ENCODE data around the gene TMEM191C.
A peak's percentile ranks its signal among the peaks of the same experiment; 100 is the strongest.
"Not testable (repeated sequence)": the region's sequence is repeated elsewhere in the genome, so short reads cannot be mapped to it uniquely, and the experiment has no call there.

Gene TMEM191C

DNA sequence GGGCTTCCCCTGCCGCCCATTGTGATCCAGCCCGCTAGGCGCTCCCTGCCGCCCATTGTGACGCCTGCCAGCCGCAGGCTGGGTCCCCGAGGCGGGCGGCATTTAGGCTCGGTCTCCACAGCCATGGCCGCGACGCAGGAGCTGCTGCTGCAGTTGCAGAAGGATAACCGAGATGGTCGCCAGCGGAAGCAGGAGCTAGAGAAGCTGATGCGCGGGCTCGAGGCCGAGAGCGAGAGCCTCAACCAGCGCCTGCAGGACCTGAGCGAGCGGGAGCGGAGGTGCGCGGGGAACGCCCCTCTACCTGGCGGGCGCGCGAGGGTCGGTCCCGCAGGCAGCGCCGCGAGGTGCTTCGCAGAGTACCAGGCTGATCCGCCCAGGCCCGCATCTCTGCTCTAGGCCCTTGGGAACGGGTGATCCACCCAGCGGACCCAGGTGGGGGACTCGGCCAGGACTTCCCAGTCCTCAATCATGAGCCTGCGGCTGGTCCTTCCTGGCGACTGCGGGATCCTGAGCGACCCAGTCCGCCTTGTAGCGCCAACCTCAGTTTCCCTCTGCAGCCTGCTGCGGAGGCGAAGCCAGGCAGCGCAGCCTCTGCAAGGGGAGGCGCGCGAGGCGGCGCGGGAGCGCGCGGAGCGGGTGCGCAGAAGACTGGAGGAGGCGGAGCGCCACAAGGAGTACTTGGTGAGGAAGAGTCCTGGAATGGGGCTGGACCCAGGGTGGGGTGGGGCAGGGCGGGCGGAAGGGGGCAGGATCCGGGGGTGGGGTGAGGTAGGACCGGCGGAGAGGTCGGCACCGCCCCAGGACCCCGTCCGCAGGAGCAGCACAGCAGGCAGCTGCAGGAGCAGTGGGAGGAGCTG lies at the start of gene TMEM191C:
Gene TMEM191C, plus strand, starts transcription at position 51 of the 857 bp plus-strand sequence. Its CDS starts 73 bp downstream, at position 124.
- not testable (repeated sequence) for DNase-seq (ENCODE audit: low read depth in 1 of 2, low spot score in 1 of 2)

DNA sequence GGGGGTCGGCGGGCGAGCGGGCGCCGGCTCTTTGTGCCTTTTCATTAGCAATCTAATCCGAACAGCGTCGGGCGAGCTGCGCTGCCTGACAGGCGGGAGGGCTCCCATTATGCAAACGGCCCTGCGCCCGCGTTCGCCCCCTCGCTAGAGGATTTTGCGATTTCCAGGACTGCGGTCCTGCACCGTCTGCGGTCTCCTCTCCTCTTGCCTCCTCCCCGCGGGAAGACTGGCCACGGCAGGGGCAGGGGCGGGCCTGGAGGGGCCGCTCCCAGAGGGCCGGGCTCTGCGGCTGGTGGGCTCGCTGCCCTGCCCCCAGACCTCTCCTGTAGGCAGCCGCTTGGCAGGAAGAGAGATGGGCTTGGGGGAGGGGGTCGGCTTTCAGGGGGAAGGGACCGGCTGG lies 49.3 kb upstream of the TMEM191C start:
- peak in 1 of 2 donors; percentile 4 for DNase-seq (ENCODE audit: low read depth in 1 of 2, low spot score in 1 of 2)

DNA sequence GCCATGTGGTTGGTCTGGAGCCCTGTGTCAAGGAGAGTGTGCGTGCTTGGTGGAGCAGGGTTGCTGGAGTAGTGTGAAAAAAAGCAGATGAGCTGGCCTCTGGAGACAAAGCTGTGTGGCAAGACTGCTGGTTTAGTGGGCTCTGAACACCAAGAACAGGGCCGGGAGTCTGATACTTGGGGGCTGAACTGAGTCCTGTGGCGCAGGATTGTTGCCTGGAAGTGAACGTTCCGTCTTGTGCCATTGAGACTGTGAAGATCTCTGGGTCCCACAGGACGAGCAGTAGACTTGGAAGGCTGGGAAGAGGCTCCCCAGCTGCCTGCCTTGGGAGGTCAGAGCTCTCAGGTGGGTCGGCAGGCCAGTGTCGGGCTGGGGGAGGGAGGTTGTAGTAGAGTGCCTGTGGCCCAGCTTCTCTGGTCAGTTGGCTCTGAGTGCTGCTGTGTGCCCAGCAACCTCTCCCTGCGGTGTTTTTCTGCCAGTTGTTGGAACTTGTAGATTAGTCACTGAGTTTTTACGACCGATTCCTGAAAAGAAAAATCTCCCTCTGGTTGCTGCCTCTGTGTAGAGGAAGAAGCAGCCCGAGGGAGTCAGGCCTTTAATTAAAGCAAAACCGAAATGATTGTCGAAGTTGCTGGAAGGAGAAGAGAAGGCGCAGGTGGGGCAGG lies 48.1 kb upstream of the TMEM191C start:
- DNase-seq (ENCODE audit: low read depth in 1 of 2, low spot score in 1 of 2) = not testable (repeated sequence)

DNA sequence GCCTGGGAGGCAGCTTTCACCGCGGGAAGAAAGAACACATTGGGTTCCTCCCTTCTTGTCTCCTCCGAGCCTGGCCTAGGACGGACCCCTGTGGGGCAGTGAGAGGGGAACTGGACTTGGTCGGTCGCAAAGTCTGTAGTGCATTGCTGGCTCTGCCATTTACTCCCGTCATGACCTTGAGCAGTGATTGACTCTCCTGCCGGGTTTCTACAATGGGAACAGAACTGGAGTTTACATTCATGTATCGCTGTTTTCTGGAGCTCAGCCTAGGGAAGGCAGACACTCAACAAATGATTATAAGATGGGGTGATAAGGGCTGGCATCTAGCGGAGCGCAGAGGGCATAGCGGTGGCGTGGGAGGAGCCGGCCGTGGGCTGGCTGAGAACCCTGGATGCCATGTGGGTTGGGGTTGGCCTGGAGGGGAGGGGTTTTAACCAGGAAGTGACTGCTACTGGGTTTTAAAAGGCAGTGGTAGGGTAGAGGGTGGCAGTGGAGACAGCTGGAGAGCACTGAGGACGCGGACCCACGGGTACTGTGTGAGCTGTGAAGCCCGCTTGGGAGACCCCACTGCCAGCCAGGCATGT lies 46.9 kb upstream of the TMEM191C start:
- DNase-seq (ENCODE audit: low read depth in 1 of 2, low spot score in 1 of 2) = not testable (repeated sequence)

DNA sequence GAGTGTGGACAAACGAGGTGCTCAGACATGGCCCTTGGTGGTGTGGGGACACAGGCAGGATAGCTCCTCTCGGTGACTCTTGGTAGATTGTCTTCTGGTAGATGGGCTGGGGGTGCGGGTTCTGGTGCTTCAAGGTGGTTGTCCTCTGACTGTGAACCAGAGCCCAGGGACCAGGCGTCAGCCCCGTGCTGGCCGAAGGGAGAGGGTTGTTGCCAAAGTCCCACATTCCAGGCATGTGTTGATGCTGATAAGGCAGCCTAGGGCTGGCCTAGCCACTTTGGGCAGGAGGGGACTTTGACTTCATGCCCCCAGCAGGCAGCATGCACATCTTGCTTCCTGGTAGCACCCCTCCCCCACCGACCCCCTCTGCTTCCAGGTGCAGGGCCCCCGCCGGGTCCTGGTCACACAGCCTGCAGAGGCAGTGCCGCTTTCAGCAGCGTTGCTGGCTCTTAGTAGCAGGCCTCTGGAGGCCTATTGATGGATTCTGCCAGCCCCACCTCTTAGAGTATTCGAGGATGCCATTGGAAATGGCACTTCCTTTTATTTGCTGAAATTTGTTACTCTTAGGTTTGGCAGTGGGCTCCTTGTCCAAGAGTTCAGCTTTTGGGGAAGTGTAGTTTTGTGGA lies 43.0 kb upstream of the TMEM191C start:
- not testable (repeated sequence) for DNase-seq (ENCODE audit: low read depth in 1 of 2, low spot score in 1 of 2)

DNA sequence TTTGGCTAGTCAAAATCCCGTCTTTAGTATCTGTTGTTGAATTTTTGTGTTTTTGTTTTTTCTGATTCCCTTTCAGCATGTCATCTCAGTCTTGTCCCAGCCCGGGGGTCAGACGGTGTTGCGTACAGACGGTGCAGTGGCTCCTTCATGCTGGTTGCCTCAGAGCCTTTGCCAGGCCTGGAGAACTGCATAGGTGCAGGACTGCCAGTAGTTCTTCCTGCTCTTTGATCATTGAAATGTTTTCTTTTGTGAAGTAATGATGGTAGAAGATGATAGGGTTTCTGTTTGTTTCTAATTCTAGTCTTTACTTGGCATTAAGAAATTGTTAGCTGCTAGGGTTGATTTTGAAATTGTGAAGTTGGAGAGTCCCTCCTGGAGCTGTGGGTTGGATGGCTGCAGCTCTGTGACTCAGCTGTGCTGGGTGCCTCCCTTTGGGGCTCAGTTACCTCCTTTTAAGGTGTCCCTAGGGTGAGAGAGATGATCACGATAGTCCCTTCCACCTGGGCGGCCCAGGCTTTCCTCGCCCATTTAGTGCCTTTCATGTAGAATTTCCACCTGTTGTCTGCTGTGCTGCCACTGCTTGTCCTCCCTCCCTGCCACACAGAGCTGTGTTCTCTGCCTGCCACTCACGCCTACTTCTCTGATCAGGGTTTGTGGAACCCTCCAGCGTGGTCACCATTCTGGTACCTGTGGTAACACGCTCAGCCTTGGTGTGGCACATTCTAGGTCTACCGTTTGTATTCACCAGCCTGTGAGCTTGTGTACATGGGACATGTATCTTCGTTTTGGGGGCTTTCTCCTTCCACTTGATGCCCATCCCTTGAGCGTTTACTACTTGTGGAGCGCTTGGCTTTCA lies 32.6 kb upstream of the TMEM191C start:
- not testable (repeated sequence) for DNase-seq (ENCODE audit: low read depth in 1 of 2, low spot score in 1 of 2)

DNA sequence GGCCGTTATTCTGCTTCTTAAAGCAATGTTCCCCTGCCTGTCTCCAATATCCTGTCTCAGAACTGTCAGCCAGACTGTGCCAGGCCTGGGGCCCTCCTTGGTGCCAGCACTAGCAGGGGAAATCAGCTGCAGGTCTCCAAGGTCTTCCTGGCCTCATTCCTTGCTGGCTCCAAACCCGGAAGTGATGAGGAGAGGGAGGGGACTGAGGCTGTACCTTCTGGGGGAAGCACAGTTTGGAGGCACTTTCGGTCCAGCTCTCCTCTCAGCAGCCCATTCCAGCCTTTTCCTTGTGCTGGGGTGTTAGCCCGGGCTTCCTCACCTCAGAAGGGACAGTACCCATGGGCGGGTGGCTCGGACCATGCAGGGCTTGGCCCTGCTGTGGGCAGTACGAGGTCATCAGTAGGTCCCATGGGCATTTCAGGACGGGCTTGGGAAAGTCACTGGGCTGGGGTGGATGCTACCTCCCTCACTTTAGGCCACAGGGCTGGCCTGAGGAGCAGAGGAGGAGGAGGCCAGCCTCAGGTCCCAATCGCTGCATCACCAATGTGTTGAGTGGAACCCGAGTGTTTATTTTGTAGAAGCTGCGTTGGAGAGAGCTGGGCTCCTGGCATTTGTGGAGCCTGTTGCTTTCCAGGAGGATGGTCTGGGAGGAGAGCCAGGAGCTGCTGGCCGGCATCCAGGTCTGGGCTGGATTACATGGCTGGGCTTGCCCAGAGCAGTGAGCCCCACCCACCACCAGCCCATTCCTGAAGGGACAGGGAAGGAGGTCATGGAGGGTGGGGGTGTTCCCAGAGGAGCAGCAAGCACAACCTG lies 31.0 kb upstream of the TMEM191C start:
- DNase-seq (ENCODE audit: low read depth in 1 of 2, low spot score in 1 of 2) = not testable (repeated sequence)

DNA sequence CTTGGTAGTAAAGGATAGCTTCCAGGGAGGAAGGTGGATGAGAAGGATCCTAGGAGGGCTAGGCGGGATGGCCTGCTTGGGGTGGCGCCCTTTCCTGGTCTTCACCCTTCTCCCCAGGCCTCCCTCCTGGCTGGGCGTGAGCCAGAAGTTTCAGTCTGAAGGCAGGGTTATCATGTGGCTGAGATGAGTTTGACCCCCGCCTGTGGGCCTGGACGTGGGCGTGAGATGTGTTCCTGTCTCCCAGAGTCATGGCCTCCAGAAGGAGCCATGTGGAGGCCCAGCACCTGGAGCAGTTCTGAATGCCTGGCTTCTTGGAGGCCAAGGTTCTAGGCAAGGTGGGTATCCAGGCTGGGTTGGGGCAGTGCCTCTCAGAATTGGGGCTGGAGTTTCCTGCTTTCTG lies 29.2 kb upstream of the TMEM191C start:
- not testable (repeated sequence) for DNase-seq (ENCODE audit: low read depth in 1 of 2, low spot score in 1 of 2)

DNA sequence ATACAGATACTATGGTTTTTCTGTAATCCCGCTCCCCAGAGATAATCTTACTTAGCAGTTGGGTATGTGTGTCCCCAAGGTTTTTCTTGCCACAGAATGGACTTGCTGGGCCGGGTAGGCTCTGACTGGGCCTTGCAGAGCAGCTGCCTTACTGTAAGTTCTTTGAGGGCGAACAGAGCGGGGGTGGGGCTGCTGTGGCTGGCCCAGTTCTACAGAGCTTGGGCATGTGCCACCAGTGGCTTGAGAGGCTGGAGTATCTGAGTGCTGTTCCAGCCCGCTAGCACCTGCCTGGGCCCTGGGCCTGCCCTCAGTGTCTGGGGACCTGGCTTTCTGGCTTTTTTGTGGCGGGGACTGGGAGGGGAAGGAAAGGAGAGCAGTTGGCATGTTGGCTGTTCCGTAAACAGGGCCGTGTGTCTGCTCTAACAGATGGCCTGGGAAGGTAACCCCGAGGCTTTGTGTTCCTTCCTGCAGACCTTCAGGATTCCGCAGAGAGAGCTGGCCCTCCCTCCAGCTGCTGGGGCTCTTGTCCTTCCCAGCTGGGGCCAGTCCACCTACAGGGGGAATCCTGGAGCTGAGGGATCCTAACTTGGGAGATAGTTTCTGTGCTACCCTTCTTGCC lies 27.1 kb upstream of the TMEM191C start:
- not testable (repeated sequence) for DNase-seq (ENCODE audit: low read depth in 1 of 2, low spot score in 1 of 2)

DNA sequence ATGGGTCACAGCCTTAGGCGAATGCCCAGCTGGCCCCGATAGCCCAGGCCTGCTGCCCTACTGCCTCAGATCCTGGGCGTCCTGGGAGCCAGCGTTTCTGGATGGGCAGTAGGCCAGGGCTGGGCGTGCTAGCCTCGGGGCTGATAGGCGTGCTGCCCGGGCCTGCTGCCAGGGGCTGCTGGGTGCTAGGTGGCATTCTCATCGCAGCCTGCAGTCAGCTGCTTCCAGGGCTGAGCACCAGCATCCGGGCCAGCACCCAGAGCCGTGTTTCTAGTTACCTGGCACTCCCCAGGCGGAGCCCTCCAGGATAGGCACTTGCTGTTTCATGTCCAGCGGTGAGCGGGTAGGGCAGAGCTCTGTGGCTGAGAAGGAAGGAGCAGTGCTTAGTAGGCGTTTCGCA lies 26.5 kb upstream of the TMEM191C start:
- not testable (repeated sequence) for DNase-seq (ENCODE audit: low read depth in 1 of 2, low spot score in 1 of 2)

DNA sequence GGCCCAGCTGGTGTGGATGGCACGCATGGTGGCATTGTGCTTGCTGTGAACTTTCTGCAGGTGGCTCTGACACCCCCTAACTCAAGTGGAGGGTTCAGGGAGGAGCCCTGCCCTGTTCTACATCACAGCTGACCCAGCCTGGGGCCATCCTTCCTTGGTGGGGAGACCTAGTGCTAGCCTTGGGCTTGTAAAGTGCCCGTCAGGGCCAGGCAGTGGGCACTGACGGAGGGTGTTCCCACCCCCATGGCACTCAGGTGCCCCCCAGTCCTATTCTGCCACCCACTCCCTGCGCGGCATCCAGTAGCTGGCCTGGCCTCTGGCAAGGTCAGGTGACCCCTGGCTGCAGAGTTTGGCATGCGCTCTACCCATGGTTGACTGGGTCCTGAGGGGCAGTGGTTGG lies 26.0 kb upstream of the TMEM191C start:
- not testable (repeated sequence) for DNase-seq (ENCODE audit: low read depth in 1 of 2, low spot score in 1 of 2)

DNA sequence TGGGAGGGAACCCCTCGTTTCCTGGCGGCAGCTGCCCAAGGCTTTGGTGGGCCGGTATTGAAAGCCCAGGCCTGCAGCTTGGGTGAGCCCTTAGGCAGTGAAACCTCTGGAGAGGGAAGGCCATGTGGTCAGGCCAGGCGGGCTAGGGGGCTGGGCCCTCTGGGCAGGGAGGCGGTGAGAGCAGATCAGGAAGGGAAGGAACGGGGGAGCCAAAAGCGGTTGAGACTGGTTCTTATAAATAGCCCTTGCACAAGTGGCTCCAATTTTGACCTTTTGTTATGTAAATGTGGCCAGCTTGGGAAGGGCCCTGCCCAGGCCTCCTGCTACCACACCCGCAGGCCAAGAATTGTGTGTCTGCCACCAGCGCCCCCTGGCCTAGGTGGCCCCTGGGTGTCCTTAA lies 25.1 kb upstream of the TMEM191C start:
- not testable (repeated sequence) for DNase-seq (ENCODE audit: low read depth in 1 of 2, low spot score in 1 of 2)

DNA sequence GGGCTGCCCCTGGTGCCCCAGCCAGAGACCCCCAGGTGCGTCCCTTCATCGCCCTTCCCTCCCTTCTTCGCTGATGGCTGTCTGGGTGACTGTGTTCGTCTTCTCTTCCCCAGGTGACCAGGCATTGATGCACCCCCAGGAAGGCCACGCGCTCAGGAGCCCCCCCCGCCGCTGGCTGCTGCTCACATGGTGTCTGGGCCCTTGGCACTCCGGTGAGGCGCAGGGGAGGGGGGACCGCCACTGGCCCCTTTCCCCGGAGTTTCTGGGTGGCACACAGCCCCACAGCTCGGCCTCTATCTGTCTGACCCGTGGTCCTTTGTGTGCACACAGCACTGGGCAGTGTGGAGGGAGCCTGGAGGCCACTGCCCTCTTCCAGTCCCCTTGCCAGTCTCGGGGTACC lies 24.5 kb upstream of the TMEM191C start:
- DNase-seq (ENCODE audit: low read depth in 1 of 2, low spot score in 1 of 2) = not testable (repeated sequence)

DNA sequence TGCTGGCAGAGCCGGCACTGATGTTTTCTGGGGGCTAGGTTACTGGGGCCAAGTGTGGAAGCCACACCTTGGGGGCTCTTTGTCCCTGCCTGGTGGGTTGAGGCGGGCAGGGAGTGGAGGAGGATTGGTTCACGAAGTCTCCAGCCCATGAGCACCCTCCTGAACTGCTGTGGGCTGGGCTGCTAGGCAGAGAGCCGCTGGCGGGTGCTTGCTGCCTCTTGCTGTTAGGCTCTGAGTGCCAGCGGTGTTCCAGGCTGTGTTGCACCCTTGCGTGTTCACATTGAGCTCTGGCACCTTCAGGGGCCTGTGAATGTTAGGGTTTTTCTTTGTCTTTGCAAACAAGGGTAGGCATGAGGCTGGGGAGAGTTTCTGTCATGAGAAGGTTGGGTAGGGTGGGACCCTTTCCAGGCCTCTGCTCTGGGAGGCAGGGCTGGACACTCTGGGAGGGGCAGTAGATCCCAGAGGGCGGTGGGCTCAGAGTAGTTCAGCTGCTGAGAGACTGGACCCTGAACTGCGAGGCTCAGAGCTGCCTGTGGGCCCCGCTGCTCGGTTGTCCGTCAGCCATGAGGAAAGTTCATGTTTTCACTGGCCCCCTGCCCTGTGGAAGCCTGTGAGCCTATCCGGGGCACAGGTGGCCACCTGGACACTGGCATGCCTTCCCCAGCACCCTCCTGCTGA lies 24.0 kb upstream of the TMEM191C start:
- DNase-seq (ENCODE audit: low read depth in 1 of 2, low spot score in 1 of 2) = no peak

DNA sequence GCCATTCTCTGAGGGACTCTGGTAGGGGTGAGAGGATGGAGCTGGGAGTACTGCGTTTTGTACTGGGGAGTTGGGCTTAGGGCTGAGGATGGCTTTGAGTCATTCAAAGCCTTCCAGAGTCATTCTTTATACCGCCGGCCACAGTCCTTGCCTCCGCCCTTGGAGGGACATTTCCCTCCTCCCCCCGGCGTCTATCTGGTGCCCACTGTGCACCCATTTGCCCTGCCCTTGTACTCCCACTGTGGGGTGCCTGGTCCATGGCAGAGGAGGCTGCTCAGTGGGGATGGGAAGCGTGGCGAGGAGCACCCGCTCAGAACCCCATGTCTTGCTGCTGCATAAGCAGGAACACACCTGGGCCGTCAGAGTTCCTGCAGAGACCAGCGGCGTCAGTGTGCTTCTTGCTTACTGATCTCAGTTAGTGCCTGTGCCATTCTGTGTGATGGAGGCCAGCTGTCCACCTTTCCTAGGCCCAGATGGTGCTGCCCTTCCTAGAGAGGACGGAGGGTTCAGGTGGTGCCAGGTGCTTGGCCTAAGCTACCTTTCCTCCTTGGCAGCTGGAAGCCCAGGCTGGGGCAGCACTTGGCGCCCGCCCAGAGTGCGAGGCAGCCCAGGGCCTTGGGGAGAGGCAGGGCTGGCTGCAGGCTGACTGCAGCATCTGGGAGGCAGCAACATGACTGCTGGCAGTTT lies 23.3 kb upstream of the TMEM191C start:
- DNase-seq (ENCODE audit: low read depth in 1 of 2, low spot score in 1 of 2) = no peak

DNA sequence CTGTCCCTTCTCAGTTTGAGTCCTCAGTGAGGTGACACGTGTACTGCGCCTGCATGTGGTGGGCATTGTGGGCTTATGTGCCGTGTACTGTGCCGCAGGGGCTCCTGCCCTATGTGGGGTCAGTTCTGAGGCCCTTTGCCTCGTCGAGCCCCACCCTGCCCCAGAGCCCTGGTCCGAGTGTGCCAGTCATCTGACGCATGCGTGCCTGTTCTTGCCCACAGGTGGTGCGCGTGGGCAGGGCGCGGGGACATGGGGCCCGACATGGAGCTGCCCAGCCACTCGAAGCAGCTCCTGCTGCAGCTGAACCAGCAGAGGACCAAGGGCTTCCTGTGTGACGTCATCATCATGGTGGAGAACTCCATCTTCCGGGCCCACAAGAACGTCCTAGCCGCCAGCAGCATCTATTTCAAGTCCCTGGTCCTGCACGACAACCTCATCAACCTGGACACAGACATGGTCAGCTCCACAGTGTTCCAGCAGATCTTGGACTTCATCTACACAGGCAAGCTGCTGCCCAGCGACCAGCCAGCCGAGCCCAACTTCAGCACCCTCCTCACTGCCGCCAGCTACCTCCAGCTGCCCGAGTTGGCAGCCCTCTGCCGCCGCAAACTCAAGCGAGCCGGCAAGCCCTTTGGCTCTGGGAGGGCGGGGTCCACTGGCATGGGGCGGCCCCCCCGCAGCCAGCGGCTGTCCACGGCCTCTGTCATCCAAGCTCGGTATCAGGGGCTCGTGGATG lies 22.3 kb upstream of the TMEM191C start:
- DNase-seq (ENCODE audit: low read depth in 1 of 2, low spot score in 1 of 2) = no peak

DNA sequence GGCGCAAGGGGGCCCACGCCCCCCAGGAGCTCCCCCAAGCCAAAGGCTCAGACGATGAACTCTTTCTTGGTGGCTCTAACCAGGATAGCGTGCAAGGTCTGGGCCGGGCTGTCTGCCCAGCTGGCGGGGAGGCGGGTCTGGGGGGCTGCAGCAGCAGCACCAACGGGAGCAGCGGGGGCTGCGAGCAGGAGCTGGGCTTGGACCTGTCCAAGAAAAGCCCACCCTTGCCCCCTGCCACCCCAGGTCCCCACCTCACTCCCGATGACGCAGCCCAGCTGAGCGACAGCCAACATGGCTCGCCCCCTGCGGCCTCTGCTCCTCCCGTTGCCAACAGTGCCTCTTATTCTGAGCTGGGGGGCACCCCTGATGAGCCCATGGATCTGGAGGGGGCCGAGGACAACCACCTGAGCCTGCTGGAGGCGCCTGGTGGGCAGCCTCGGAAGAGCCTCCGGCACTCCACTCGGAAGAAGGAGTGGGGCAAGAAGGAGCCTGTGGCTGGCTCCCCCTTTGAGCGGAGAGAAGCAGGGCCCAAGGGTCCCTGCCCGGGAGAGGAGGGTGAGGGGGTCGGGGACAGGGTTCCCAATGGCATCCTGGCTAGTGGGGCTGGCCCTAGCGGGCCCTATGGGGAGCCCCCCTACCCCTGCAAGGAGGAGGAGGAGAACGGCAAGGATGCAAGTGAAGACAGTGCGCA lies 21.6 kb upstream of the TMEM191C start:
- no peak for DNase-seq (ENCODE audit: low read depth in 1 of 2, low spot score in 1 of 2)
